Tibial nerve (tissue), 4 donors: ENCODE results near the gene MFSD11. TPM values are rescaled to one million over a fixed set of nuclear protein-coding genes. Genes with fewer than 3 reads are reported as not detected.

ENCODE experiments used
- DNase-seq, 2 donors: peaks; one replicate each; pipeline ENCODE4 v3.0.0-alpha.2; 2019; ENCODE audit warnings: low spot score in 2 of 2
- H3K27ac ChIP-seq, 4 donors: fragments of 200-600 bp; sonication (generic) in 3 of 4; one replicate each; pipeline ENCODE4 v1.5.1; 2017 to 2019; ENCODE audit warnings: mild to moderate bottlenecking in 1 of 4
- H3K27me3 ChIP-seq, 2 donors: fragments of 200-600 bp; sonication (generic) in 1 of 2; one replicate each; pipeline versions ENCODE4 v1.5.1 to v1.6.0; 2017 to 2019
- H3K36me3 ChIP-seq, 3 donors: fragments of 200-600 bp; sonication (generic); one replicate each; pipeline ENCODE4 v1.5.1; 2018 to 2019
- H3K4me1 ChIP-seq, 4 donors: fragments of 200-600 bp; sonication (generic) in 3 of 4; one replicate each; pipeline ENCODE4 v1.5.1; 2017 to 2019
- H3K4me3 ChIP-seq, 4 donors: fragments of 200-600 bp; sonication (generic) in 3 of 4; one replicate each; pipeline ENCODE4 v1.5.1; 2017 to 2019; ENCODE audit warnings: mild to moderate bottlenecking in 1 of 4, moderate library complexity in 1 of 4
- H3K9me3 ChIP-seq, 4 donors: fragments of 200-600 bp; sonication (generic) in 3 of 4; one replicate each; pipeline ENCODE4 v1.5.1; 2017 to 2019
- CTCF ChIP-seq, 5 experiments: fragments of 200-600 bp in 3 of 5; fragments of 450-650 bp in 2 of 5; sonication (generic) in 3 of 5; IDR thresholded peaks; one replicate each; pipeline ENCODE4 v1.5.1; 2016 to 2019; ENCODE audit warnings: antibody characterized with exemption in 5 of 5, mild to moderate bottlenecking in 3 of 5, moderate library complexity in 2 of 5
- EP300 ChIP-seq, 2 donors: sonication (generic); formaldehyde crosslinking; IDR thresholded peaks; one replicate each; pipeline ENCODE4 v1.6.1; 2017; ENCODE audit warnings: antibody characterized with exemption in 2 of 2, mild to moderate bottlenecking in 1 of 2
- POLR2A ChIP-seq, 2 donors: fragments of 450-650 bp; IDR thresholded peaks; one replicate each; pipeline ENCODE4 v1.6.1; 2017; ENCODE audit warnings: antibody characterized with exemption in 2 of 2, mild to moderate bottlenecking in 2 of 2, moderate library complexity in 2 of 2
- WGBS, 2 donors: methylation state at CpG; one replicate each; pipeline ENCODE4 v1.1.5; 2018; 5-methylcytosine and 5-hydroxymethylcytosine counted together
- total RNA-seq, 4 donors: library from RNA; depleted of rRNA; stranded (reverse); fragments of >200 nt; gene quantifications; one replicate each; pipeline ENCODE4 v1.1.0, GENCODE V29; 2016

Gene MFSD11
- total RNA-seq, 4 donors from 2014 or later: 25.8 to 61.0 (median 37.1) TPM

GRCh38 chr17:76816590-76817135 is 78.7 kb downstream of the MFSD11 start:
- Histone ChIP-seq H3K27me3 (no peaks in the 10 kb centered on the region), H3K4me1 (no peaks in the 10 kb centered on the region), H3K9me3 (no peaks in the 10 kb centered on the region), H3K4me3 (no peak overlapping the region), H3K36me3 (no peaks in the 10 kb centered on the region), H3K27ac (no peak overlapping the region)
- no peak for DNase-seq
- WGBS, 2 donors: 6 to 7% methylated on average over 8 of the region's 8 CpGs
- no peak for TF ChIP-seq EP300 (IDR thresholded peaks at IDR 0.05)
- peak in 3 of 5 experiments; percentile 10 to 25 (median 15) for TF ChIP-seq CTCF (IDR thresholded peaks at IDR 0.05)

- Histone ChIP-seq H3K9me3 (no peaks in the 10 kb centered on the region), H3K36me3 (peaks cover 0 to 6% (median 0%) of the 10 kb centered on the region in 3 donors), H3K4me1 (no peaks in the 10 kb centered on the region), H3K27me3 (no peaks in the 10 kb centered on the region), H3K4me3 (no peak overlapping the region), H3K27ac (no peak overlapping the region)
- DNase-seq: no peak
- 11 to 20% methylated on average over 1 of the region's 1 CpG for WGBS, 2 donors
- TF ChIP-seq CTCF (IDR thresholded peaks at IDR 0.05) (no peak), EP300 (IDR thresholded peaks at IDR 0.05) (no peak), POLR2A (IDR thresholded peaks at IDR 0.05) (no peak)
Measured at GRCh38 chr17:76820039-76820438, 82.1 kb downstream of the MFSD11 start.

GRCh38 chr17:76820561-76820960 is 82.6 kb downstream of the MFSD11 start:
- H3K9me3 ChIP-seq: no peaks in the 10 kb centered on the region
- TF ChIP-seq EP300 (IDR thresholded peaks at IDR 0.05): no peak
- TF ChIP-seq CTCF (IDR thresholded peaks at IDR 0.05): no peak
- no peak for TF ChIP-seq POLR2A (IDR thresholded peaks at IDR 0.05)
- peaks cover 0 to 6% (median 0%) of the 10 kb centered on the region in 3 donors for H3K36me3 ChIP-seq
- H3K4me3 ChIP-seq: no peak overlapping the region
- no peak overlapping the region for H3K27ac ChIP-seq
- WGBS, 2 donors: 64 to 66% methylated on average over 4 of the region's 4 CpGs
- no peaks in the 10 kb centered on the region for H3K4me1 ChIP-seq
- no peak for DNase-seq
- H3K27me3 ChIP-seq: no peaks in the 10 kb centered on the region

- H3K27ac ChIP-seq: no peak overlapping the region
- no peak for DNase-seq
- H3K27me3 ChIP-seq: no peaks in the 10 kb centered on the region
- TF ChIP-seq EP300 (IDR thresholded peaks at IDR 0.05): no peak
- TF ChIP-seq CTCF (IDR thresholded peaks at IDR 0.05): no peak
- TF ChIP-seq POLR2A (IDR thresholded peaks at IDR 0.05): no peak
- H3K9me3 ChIP-seq: no peaks in the 10 kb centered on the region
- no peak overlapping the region for H3K4me3 ChIP-seq
- no peaks in the 10 kb centered on the region for H3K4me1 ChIP-seq
- peaks cover 0 to 6% (median 0%) of the 10 kb centered on the region in 3 donors for H3K36me3 ChIP-seq
- 59 to 72% methylated on average over 7 of the region's 7 CpGs for WGBS, 2 donors
Measured at GRCh38 chr17:76822184-76822778, 84.4 kb downstream of the MFSD11 start.

- Histone ChIP-seq H3K9me3 (no peaks in the 10 kb centered on the region), H3K4me3 (no peak overlapping the region), H3K36me3 (peaks cover 0 to 6% (median 0%) of the 10 kb centered on the region in 3 donors), H3K27me3 (no peaks in the 10 kb centered on the region), H3K27ac (no peak overlapping the region), H3K4me1 (no peaks in the 10 kb centered on the region)
- no peak for TF ChIP-seq EP300 (IDR thresholded peaks at IDR 0.05)
- no peak for TF ChIP-seq CTCF (IDR thresholded peaks at IDR 0.05)
- no peak for TF ChIP-seq POLR2A (IDR thresholded peaks at IDR 0.05)
- 79 to 80% methylated on average over 12 of the region's 12 CpGs for WGBS, 2 donors
- DNase-seq: no peak
Measured at GRCh38 chr17:76824093-76824492, 86.2 kb downstream of the MFSD11 start.
